ENCODE data around the gene MYO5B. TPM values are rescaled to one million over a fixed set of nuclear protein-coding genes. Genes with fewer than 3 reads are reported as not detected.

Gene MYO5B
- total RNA-seq, 1 experiment from 2014 or later: 32.1 TPM

DNA sequence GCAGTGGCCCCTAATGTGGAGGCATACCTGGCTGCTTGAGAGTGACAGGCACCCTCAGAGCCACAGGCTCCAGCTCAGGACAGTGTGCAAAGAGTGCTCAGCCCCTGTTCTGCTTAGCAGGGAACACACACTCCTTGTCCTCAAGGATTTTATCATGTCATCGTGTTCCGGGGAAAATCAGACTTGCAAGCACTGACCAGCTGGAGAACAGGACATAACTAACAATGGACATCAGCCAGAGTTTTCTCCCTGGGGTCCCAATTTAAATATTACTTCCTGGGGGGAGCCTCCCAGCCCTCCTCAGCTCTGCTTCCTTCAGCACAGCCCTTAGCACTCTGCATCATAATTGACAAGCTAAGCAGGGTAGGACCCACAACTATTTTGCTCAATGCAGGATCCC is 206.2 kb downstream of the MYO5B start:
- Histone ChIP-seq H3K4me1 (ENCODE audit: control insufficient read depth in 1 of 2, insufficient read depth in 2 of 2, low read length in 2 of 2) (no peaks in the 10 kb centered on the region), H3K9me3 (ENCODE audit: control insufficient read depth in 1 of 2, insufficient read depth in 1 of 2, low read depth in 1 of 2, low read length in 2 of 2) (no peaks in the 10 kb centered on the region), H3K27me3 (ENCODE audit: insufficient read depth, low read length) (no peaks in the 10 kb centered on the region), H3K79me2 (ENCODE audit: insufficient read depth, low read length) (no peaks in the 10 kb centered on the region), H3K9me2 (ENCODE audit: insufficient read depth) (no peaks in the 10 kb centered on the region), H4K20me1 (ENCODE audit: insufficient read depth) (no peaks in the 10 kb centered on the region), H3K4me2 (ENCODE audit: low read length) (no peak overlapping the region), H2AFZ (ENCODE audit: low read depth, low read length, poor library complexity, severe bottlenecking) (no peak overlapping the region), H3K4me3 (replicated peaks in 1 of 2; ENCODE audit: low read depth in 1 of 2, low read length in 2 of 2) (no peak overlapping the region), H3K27ac (ENCODE audit: low read depth, low read length) (no peak overlapping the region), H3K36me3 (ENCODE audit: control insufficient read depth in 1 of 2, insufficient read depth in 2 of 2, low read length in 2 of 2) (no peaks in the 10 kb centered on the region), H3K9ac (ENCODE audit: low read length) (no peak overlapping the region)
- intact Hi-C loops (cut with micrococcal nuclease): no loop called here
- POLR2A ChIA-PET: no interaction called here
- no peak for DNase-seq (ENCODE audit: low read depth, low spot score)
- BruUV-seq (replicated peaks): no TSS peak
- TF ChIP-seq CBX3 (IDR thresholded peaks at IDR 0.05; ENCODE audit: low read depth) (no peak), YY1 (IDR thresholded peaks at IDR 0.05; ENCODE audit: extremely low read depth, insufficient replicate concordance, low read depth, low read length) (no peak), ZFX (IDR thresholded peaks at IDR 0.05) (no peak), SRF (IDR thresholded peaks at IDR 0.05; ENCODE audit: low read depth) (no peak), EZH2 (IDR thresholded peaks at IDR 0.05) (no peak), JUND (IDR thresholded peaks at IDR 0.05) (no peak), EZH2phosphoT487 (IDR thresholded peaks at IDR 0.05; ENCODE audit: borderline replicate concordance) (no peak), ZNF274 (IDR thresholded peaks at IDR 0.05; ENCODE audit: low read depth, low read length) (no peak), SIN3A (IDR thresholded peaks at IDR 0.05; ENCODE audit: low read depth) (no peak), FOSL1 (IDR thresholded peaks at IDR 0.05; ENCODE audit: low read depth) (no peak), CEBPB (IDR thresholded peaks at IDR 0.05; ENCODE audit: low read depth) (no peak)
- TF ChIP-seq, protein P1, sequence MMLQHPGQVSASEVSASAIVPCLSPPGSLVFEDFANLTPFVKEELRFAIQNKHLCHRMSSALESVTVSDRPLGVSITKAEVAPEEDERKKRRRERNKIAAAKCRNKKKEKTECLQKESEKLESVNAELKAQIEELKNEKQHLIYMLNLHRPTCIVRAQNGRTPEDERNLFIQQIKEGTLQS (IDR thresholded peaks at IDR 0.05): no peak
- TF ChIP-seq, protein P2, sequence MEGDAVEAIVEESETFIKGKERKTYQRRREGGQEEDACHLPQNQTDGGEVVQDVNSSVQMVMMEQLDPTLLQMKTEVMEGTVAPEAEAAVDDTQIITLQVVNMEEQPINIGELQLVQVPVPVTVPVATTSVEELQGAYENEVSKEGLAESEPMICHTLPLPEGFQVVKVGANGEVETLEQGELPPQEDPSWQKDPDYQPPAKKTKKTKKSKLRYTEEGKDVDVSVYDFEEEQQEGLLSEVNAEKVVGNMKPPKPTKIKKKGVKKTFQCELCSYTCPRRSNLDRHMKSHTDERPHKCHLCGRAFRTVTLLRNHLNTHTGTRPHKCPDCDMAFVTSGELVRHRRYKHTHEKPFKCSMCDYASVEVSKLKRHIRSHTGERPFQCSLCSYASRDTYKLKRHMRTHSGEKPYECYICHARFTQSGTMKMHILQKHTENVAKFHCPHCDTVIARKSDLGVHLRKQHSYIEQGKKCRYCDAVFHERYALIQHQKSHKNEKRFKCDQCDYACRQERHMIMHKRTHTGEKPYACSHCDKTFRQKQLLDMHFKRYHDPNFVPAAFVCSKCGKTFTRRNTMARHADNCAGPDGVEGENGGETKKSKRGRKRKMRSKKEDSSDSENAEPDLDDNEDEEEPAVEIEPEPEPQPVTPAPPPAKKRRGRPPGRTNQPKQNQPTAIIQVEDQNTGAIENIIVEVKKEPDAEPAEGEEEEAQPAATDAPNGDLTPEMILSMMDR (IDR thresholded peaks at IDR 0.05 in 2 of 3, conservative IDR thresholded peaks at IDR 0.05 in 1 of 3; ENCODE audit: borderline replicate concordance in 1 of 3, insufficient read depth in 1 of 3, low read depth in 2 of 3, low read length in 2 of 3): no peak
- TF ChIP-seq, protein P3, sequence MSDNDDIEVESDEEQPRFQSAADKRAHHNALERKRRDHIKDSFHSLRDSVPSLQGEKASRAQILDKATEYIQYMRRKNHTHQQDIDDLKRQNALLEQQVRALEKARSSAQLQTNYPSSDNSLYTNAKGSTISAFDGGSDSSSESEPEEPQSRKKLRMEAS (IDR thresholded peaks at IDR 0.05): no peak
- RAD21 ChIA-PET (ENCODE audit: low non-redundant PET in 1 of 2, low total read pairs in 2 of 2, uncharacterized antibody in 2 of 2, unreplicated experiment in 2 of 2): no interaction called here
- ATAC-seq: no peak
- CTCF ChIA-PET: no interaction called here
